ENCODE data around the gene EFHD2.

DNA sequence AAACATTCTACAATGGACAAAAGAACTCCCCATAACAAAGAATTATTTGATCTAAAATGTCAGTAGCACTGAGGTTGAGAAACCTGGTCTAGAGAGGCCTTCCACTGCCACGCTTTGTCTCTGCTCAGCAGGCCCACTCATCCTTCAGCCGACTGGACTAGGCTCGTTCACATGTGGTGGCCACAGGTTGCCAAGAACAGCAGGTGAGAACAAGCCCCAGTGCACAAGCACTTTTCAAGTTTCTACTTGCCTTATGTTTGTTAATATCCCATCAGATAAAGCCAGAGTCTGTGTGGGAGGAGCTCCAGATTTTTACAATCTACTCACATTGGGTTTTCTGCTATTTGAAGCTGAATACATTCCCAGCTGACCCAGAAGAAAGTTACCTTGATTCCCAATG is 9.1 kb upstream of the EFHD2 start:
- TF ChIP-seq, protein P1, sequence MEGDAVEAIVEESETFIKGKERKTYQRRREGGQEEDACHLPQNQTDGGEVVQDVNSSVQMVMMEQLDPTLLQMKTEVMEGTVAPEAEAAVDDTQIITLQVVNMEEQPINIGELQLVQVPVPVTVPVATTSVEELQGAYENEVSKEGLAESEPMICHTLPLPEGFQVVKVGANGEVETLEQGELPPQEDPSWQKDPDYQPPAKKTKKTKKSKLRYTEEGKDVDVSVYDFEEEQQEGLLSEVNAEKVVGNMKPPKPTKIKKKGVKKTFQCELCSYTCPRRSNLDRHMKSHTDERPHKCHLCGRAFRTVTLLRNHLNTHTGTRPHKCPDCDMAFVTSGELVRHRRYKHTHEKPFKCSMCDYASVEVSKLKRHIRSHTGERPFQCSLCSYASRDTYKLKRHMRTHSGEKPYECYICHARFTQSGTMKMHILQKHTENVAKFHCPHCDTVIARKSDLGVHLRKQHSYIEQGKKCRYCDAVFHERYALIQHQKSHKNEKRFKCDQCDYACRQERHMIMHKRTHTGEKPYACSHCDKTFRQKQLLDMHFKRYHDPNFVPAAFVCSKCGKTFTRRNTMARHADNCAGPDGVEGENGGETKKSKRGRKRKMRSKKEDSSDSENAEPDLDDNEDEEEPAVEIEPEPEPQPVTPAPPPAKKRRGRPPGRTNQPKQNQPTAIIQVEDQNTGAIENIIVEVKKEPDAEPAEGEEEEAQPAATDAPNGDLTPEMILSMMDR (IDR thresholded peaks at IDR 0.05; ENCODE audit: low read depth, low read length) = no peak
- no peak for TF ChIP-seq EZH2phosphoT487 (IDR thresholded peaks at IDR 0.05; ENCODE audit: low read depth)

Data from OCI-LY3 (cell line).